NCI-H1694 (cell line): Measurements from ENCODE around the gene RASGRF2.
"Not testable (repeated sequence)": the region's sequence is repeated elsewhere in the genome, so short reads cannot be mapped to it uniquely, and the experiment has no call there.

Experiments
- DNase-seq: peaks from one replicate; lab custom pipeline; 2025; lab: John Stamatoyannopoulos, UW

The RASGRF2 gene

GRCh38 chr5:81020478-81021167 is 60.5 kb downstream of the RASGRF2 start:
- DNase-seq, result no peak

DNA sequence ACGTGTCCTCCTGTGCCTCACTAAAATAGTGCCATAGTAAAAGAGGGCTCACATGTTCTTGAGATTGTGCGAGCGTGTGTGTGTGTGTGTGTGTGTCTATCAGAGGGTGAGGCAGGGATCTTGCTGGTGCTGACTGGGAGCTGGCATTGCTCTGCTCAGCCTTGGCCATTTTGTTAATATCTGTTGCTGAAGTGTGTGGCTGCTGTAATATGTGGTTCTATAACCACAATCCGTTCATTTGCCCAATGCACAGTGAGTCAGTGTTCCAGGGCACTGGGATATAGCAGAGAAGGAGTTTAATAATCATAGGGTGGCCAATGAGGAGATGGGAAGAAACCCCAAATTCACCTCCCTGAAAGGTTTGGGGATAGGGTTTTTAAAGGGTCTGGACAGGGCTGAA is 61.3 kb downstream of the RASGRF2 start:
- no peak for DNase-seq

DNA sequence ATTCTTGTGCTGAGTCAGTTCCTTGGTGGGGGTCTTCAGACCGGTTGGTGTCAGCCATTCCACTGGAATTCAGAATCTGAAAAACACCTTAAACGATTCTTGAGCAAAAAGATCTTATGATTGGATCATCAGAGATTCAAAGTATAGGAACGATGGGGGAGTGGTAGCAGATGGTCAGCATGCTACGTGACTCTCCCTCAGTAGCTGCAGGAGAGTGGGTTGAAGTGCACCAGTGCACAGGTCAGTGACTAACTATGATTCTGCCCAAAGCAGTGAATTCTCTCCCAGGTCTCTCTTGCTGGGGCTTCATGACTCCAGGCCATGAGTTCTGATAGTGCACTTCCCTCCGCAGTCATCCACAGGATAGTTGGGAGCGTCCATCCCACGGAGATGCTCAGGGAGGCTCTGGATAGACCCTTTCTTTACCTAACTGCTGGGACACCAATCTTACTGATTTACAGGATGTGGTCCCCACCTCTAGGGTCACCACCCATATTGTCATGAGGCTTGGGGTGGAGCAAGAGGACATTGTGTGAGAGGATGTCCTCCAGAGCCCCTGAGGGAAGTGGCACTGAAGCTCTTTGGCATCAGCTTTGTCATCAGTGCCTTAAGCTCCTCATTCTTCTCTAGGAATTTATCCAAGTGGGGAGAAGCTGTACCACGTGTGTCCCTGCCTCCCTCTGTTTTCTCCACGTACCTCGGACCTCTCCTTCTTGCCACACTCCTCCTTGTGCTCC is 62.0 kb downstream of the RASGRF2 start:
- no peak for DNase-seq

DNA sequence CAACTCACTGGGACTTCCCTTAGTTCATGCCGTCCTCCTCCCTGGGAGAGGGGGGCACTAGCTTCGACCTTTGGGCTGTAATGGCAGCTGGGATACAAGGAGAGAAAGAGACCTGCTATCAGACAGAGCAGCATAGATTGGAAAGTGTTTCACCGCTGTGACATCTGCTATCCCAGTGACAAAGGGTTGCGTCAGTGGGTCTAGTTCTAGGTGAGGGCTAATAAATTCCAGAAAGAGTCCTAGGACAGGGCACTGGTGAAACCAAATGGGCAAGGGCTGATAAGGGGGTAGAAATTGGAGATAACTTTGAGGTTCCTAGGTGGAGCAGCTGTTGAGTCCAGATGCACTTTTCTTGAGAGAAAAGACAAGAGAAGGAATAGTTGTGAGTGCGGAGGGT is 62.5 kb downstream of the RASGRF2 start:
- DNase-seq, result no peak

- DNase-seq, result no peak
Observed at GRCh38 chr5:81023261-81023970, 63.3 kb downstream of the RASGRF2 start.

GRCh38 chr5:81027481-81028058 is 67.4 kb downstream of the RASGRF2 start:
- no peak for DNase-seq

DNA sequence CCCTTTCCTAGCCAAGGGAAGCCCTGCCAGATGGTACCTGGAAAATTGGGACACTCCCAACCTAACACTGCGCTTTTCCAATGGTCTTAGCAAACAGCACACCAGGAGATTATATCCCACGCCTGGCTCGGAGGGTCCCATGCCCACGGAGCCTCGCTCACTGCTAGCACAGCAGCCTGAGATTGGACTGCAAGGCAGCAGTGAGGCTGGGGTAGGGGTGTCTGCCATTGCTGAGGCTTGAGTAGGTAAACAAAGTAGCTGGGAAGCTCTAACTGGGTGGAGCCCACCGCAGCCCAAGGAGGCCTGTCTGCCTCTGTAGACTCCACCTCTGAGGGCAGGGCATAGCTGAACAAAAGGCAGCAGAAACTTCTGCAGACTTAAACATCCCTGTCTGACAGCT is 68.7 kb downstream of the RASGRF2 start:
- DNase-seq, result not testable (repeated sequence)

- not testable (repeated sequence) for DNase-seq
Observed at GRCh38 chr5:81029736-81030135, 69.6 kb downstream of the RASGRF2 start.

DNA sequence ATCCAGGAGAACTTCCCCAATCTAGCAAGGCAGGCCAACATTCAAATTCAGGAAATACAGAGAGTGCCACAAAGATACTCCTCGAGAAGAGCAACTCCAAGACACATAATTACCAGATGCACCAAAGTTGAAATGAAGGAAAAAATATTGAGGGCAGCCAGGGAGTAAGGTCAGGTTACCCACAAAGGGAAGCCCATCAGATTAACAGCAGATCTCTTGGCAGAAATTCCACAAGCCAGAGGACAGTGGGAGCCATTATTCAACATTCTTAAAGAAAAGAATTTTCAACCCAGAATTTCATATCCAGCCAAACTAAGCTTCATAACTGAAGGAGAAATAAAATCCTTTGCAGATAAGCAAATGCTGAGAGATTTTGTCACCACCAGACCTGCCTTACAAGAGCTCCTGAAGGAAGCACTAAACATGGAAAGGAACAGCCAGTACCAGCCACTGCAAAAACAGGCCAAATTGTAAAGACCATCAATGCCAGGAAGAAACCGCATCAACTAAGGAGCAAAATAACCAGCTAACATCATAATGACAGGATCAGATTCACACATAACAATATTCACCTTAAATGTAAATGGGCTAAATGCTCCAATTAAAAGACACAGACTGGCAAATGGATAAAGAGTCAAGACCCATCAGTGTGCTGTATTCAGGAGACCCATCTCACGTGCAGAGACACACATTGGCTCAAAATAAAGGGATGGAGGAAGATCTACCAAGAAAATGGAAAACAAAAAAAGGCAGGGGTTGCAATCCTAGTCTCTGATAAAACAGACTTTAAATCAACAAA is 70.3 kb downstream of the RASGRF2 start:
- DNase-seq, result not testable (repeated sequence)

DNA sequence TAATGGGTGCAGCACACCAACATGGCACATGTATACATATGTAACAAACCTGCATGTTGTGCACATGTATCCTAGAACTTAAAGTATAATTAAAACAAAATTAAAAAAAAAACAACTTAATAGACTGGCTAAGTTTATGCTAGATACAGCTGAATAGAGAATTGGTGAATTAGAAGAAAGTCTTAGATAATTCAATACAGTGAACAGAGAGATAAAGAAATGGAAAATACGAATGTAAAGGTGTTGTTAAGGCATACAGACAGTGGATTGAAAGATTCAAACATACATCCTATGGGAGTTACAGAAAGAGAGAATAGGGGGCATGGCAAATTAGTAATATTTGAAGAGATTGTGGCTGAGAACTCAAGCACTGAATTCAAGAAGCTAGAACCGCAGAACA is 75.4 kb downstream of the RASGRF2 start:
- no peak for DNase-seq

DNA sequence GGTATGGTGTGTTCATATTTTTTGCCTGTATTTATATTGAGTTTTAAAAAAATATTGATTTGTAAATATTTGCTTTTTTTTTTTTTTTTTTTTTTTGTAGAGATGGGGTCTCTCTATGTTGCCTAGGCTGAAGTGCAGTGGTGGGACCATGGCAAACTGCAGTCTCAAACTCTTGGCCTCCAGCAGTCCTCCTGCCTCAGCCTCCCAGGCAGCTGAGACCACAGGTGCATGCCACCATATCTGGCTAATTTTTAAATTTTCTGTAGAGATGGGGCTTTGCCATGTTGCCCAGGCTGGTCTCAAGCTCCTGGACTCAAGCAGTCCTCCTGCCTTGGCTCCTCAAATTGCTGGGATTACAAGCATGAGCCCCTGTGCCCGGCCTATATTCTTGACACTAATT is 78.3 kb downstream of the RASGRF2 start:
- no peak for DNase-seq

DNA sequence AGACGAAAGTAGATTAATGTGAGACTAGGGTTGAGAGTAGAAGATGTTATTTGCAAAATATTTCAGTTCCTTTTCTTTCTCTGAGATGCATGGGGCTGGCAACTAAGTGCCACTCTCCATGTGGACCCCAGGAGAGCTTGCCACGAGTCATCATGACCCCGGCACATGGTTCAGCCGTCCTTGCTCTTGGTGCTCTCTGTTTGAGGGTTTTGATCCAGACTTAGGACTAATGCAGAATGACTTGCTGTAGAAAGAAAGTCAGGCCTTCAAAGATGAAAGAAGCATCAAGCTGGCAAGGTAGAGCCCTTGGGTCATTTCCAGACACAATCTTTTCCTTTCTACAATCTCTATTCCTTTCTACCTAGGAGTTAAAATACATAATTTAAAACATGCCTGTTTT is 84.7 kb downstream of the RASGRF2 start:
- DNase-seq, result no peak

DNA sequence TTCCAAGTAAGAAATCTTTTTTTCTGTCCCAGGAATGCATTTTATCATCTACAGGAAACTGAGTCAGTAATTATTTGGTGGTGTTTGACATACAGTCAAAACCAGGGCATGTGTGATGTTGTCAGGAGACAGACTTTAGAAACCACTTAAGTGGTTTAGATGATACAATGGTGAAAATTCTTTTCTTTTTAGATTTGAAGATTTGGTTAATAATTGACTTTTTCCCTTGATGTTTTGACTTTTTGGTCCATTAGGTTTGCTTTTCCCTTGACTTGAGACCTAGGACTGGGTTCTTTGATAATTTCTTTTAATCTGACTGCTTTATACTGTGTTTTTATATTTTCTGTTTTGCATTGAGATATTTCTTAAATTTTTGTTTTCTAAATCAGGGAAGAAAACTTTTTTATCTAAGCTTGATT is 85.2 kb downstream of the RASGRF2 start:
- DNase-seq, result no peak

GRCh38 chr5:81046041-81046440 is 85.9 kb downstream of the RASGRF2 start:
- DNase-seq, result no peak

GRCh38 chr5:81052325-81052724 is 92.2 kb downstream of the RASGRF2 start:
- DNase-seq, result no peak

DNA sequence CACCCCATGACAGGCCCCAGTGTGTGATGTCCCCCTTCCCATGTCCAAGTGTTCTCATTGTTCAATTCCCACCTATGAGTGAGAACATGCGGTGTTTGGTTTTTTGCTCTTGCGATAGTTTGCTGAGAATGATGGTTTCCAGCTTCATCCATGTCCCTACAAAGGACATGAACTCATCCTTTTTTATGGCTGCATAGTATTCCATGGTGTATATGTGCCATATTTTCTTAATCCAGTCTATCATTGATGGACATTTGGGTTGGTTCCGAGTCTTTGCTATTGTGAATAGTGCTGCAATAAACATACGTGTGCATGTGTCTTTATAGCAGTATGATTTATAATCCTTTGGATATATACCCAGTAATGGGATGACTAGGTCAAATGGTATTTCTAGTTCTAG is 93.1 kb downstream of the RASGRF2 start:
- DNase-seq, result not testable (repeated sequence)

DNA sequence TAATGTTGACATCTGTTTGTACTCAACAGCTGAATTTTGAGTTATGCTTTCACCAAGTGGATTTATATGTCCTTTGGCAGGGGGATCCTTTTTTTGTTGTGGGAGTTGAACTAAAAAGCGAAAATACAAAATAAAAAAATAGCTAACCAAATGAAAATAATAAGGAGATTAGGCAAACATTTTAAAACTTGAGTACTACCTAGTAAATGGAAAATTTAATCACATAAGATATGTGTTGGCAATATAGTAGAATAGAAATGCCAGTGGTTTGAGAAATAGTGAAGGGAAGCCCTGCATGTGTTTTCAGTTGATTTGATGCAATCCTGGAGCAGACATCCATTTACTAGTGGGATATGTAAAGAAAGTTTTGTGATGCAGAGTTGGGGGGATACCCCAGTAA is 98.0 kb downstream of the RASGRF2 start:
- DNase-seq, result no peak

DNA sequence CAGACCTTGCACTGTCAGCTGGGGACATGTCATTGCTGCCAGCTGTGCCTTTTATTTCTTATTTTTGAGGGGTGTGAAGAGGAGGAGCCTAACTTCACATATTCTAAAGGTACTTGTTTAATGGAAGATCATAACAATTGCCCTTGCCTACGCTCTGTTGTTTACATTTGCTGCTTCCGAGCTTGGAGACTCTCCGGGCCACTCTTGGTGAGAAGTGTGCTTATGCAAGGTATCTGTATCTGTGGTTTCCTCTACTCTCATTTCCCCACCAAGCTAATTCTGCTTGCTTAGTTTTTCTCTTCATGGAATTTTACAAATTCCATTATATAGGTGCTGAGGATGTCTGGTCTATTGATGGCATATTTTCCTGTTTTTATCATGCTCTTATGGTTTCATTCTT is 105.3 kb downstream of the RASGRF2 start:
- no peak for DNase-seq

GRCh38 chr5:81066102-81066501 is 105.9 kb downstream of the RASGRF2 start:
- DNase-seq, result no peak

DNA sequence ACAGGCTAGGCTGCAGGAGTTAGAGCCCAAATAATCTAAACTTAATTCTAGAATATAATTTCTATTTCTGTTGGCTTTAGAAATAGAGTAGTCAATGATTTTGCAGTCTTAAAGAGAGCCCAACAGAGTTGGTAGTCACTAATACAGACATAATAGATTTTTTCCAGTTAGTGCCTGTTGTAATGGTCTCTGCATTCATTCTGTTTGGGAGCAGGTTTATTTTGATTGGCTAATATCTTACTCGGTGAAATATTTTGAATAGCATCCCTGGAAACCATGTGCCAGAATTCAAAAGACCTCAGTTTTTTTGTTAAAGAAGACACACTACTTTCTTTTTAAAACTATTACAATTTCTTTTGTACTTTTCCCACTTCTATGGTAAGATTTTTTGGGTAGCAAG is 107.2 kb downstream of the RASGRF2 start:
- DNase-seq, result no peak

GRCh38 chr5:81068063-81068462 is 107.9 kb downstream of the RASGRF2 start:
- no peak for DNase-seq

DNA sequence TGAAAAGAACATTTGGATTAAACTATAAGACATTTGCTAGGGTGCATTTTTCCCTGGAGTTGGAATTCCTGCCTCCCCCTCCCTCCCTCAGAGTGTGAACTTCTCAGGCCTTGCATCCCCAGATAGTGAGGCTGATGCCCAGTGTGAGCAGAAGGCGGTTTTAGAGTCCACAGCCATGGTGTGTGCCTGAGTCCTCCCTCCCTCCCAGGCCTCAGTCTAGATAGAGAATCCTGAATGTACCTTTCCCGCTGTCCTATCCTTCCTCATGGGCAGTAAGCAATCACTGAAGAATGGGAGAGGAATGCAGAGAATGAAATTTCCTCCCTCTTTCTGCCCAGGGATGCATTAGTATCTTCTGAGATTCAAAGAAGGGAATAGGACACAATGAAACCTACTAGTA is 108.5 kb downstream of the RASGRF2 start:
- no peak for DNase-seq
